HG03457 (cell line): ENCODE results near the gene RHBDD2.
"Not testable (repeated sequence)": the region's sequence is repeated elsewhere in the genome, so short reads cannot be mapped to it uniquely, and the experiment has no call there.

Source experiments
- ATAC-seq: cut with Tn5 transposase; IDR thresholded peaks from one replicate; pipeline ENCODE4 v1.9.1; 2021; ENCODE audit warnings: moderate number of reproducible peaks; ENCODE audit not compliant: unreplicated experiment

RHBDD2 gene

DNA sequence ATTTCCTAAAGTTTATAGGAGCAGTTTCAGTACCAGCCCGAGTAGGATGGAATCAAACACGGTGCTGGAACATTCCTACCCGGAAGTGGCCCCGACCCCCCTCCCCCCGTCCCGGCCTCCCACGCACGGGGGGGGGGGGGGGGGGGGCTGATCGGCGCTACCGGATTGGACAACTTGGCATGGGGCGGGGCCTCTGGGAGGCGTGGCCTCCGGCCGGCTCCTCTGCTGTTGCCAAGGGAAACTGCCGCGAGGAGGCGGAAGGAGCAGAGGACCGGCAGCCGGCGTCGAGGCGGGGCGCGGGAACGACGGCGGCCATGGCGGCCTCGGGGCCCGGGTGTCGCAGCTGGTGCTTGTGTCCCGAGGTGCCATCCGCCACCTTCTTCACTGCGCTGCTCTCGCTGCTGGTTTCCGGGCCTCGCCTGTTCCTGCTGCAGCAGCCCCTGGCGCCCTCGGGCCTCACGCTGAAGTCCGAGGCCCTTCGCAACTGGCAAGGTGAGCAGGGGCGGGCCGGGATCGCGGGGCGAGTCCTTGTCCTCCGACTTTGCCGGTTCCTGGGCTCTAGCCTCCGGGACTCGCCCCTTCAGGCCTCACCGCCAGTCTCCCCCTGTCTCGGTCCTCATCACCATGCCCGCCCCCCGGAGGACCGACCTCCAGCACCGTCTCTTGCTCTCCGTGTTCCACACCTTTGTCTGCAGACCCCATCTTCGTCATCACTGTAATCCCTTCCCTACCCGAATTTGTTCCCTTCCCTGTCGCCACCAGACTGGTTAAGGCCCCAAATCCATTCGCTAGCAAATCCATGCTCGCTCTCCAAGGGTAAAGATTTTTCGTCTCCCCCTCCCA is at the start of gene RHBDD2:
Gene RHBDD2 (plus strand): TSS at position 266 of the 843 bp plus-strand sequence. CDS start 49 bp downstream, at position 315.
- ATAC-seq = peak; percentile 86

DNA sequence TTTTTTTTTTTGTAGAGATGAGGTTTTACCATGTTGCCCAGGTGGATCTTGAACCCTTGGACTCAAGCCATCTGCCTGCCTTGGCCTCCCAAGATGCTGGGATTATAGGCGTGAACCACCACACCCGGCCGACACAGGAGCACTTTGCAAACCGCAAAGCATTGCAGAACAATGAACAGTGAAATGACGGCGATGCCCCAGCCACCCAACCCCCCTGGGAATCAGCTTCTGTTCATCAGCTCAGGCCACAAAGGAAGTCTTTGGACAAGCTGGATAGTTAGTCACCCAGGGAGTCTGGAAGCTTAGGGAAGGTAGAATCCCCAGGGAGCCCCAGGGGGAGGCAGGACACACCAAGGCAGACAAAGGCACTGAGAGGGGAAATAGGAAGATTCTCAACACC is 49.2 kb upstream of the RHBDD2 start:
- ATAC-seq = not testable (repeated sequence)

DNA sequence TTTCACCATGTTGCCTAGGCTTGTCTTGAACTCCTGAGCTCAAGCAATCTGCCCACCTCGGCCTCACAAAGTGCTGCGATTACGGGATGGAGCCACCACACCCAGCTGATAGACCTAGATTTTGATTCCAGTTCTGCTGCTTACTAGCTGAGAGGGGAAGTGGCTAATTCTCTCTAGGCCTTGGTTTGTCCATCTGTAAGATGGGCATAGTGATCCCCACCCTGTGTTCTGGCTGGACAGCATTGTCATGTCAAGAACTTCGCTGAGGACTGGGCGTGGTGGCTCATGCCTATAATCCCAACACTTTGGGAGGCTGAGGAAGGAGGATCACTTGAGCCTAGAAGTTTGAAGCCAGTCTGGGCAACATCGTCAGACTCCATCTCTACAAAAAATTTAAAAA is 47.9 kb upstream of the RHBDD2 start:
- ATAC-seq = no peak

DNA sequence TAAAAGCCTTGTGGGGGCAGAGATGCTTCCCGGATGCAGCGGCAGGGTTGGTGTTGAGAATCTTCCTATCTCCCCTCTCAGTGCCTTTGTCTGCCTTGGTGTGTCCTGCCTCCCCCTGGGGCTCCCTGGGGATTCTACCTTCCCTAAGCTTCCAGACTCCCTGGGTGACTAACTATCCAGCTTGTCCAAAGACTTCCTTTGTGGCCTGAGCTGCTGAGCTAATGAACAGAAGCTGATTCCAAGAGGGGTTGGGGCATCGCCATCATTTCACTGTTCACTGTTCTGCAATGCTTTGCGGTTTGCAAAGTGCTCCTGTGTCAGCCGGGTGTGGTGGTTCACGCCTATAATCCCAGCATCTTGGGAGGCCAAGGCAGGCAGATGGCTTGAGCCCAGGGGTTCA is 45.2 kb upstream of the RHBDD2 start:
- not testable (repeated sequence) for ATAC-seq

- no peak for ATAC-seq
These were observed 43.0 kb upstream of the RHBDD2 start for GRCh38 chr7:75835688-75836285.

- no peak for ATAC-seq
These were observed 42.0 kb upstream of the RHBDD2 start for GRCh38 chr7:75836798-75837197.

DNA sequence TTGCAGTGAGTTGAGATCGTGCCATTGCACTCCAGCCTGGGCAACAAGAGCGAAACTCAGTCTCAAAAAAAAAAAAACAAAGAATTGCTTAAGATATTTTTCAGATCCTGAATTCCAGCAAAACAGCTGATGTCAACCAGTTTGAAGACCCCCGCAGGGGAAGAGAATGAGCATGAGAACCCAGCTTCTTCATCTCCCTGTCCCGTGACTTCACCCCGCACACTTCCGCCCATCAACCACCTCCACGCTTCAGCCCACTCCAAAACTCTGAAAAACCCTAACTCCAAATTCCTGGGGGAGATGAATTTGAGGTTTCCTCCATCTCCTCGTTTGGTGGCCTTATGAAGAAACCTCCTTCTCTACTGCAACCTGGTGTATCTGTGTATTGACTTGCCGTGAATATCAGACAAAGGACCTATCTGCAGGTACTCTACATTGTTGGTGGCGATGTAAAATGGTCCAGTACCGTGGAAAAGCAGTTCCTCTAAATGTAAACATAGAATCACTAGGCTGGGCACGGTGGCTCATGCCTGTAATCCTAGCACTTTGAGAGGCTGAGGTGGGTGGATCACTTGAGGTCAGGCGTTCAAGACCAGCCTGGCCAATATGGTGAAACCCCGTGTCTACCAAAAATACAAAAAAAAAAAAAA is 40.4 kb upstream of the RHBDD2 start:
- not testable (repeated sequence) for ATAC-seq

DNA sequence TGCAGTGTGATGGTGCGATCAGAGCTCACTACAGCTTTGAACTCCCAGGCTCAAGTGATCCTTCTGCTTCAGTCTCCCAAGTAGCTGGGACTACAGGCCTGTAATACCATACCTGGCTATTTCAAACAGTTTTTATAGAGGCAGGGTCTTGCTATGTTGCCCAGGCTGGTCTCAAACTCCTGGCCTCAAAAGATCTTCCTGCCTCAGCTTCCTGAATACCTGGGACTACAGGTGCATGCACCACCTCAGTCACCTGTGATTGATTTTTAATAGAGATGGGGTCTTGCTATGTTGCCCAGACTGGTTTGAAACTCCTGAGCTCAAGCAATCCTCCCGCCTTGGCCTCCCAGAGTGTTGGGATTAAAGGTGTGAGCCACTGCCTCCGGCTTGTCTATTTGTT is 38.8 kb upstream of the RHBDD2 start:
- no peak for ATAC-seq

DNA sequence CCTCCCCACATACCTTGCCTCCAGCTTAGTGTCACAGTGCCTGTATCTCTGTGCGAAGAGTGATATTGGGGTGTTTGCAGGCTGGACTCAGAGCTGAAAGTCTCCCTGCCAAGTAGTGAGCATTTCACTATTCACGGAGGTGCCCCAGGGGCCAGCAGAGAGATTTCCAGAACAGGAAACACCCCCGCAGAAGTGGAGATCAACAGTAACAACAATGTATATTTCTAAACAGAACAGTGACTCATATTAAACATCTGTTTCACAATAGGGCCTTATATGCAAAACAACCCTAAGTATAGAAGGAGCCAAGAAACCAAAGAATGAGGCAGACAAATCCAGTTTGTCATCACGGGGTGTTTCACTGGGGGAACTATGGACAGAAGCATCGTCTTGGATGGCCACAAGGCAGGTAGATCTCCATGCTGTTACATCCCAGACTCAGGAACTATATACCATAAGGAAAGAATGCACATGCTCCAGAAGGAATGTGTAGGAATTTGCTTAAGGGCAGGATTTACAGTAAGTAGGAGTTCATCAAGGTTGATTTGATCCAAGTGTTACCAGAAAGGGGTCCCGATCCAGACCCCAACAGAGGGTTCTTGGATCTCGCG is 35.9 kb upstream of the RHBDD2 start:
- ATAC-seq = no peak

GRCh38 chr7:75843613-75844116 is 35.2 kb upstream of the RHBDD2 start:
- no peak for ATAC-seq

- no peak for ATAC-seq
These were observed 34.7 kb upstream of the RHBDD2 start for GRCh38 chr7:75844158-75844557.

DNA sequence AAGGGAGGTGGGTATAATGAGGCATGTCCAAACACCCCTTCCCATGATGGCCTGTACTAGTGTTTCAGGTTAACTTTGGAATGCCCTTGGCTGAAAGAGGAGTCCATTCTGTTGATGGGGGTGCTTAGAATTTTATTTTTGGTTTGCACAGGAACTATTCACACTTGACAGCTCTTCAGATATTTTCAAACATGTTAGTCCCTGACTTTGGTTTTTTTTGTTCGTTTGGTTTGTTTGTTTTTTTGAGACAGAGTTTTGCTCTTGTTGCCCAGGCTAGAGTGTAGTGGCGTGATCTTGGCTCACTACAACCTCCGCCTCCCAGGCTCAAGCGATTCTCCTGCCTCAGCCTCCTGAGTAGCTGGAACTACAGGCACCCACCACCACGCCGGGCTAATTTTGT is 33.7 kb upstream of the RHBDD2 start:
- ATAC-seq = not testable (repeated sequence)

GRCh38 chr7:75847707-75848106 is 31.1 kb upstream of the RHBDD2 start:
- ATAC-seq = no peak

DNA sequence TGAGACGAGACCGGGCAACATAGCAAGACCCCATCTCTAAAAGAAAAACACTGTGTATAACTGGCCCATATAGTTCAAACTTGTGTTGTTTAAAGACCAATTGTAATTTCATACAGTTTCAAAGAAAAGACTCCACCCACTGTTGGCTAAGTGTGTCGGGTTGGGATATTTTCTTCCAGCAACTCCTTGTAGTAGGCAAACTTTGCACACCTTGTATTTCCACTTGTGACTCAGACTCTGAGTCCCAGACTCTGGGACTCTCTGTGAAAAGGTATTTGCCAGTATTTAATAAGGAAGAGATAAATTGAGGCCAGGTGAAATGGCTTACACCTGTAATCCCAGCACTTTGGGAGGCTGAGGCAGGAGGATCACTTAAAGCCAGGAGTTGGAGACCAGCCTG is 29.3 kb upstream of the RHBDD2 start:
- no peak for ATAC-seq

DNA sequence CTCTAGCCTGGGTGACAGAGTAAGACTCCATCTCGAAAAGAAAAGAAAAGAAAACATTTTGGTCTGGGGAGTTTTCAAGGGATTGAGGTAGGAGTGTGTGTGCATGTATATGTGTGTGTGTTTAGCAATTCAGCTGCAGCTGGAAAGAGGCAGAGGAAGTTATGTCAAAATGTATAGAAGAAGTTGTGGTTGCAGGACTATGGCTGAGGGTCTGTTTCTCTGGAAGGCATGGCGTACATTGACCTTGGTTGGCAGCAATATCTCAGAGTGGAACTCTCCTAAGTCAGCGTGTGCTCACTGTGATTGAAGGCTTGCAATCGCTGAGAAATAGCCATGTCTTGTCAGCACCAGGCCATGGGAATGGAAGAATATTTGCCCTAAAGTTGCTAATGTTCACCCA is 28.6 kb upstream of the RHBDD2 start:
- ATAC-seq = no peak

- ATAC-seq = no peak
These were observed 24.6 kb upstream of the RHBDD2 start for GRCh38 chr7:75854233-75854632.

GRCh38 chr7:75854813-75855345 is 24.0 kb upstream of the RHBDD2 start:
- not testable (repeated sequence) for ATAC-seq

GRCh38 chr7:75856536-75856935 is 22.3 kb upstream of the RHBDD2 start:
- no peak for ATAC-seq

GRCh38 chr7:75858410-75858809 is 20.4 kb upstream of the RHBDD2 start:
- ATAC-seq = no peak

DNA sequence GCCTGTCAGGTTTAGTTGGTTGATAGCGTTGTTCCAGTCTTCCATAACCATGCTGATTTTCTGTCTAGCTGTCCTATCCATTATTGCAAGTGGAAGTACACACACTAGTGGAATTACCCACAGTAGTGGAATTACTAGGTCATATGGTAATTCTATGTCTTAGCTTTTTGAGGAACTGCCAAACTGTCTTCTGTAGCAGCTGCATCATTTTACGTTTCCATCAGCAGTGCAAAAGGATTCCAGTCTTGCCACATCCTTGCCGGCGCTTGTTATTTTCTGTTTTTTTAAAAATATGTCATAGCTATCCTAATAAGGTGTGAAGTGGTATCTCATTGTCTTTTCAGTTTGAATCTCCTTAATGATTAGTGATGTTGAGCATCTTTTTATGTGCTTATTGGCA is 17.2 kb upstream of the RHBDD2 start:
- no peak for ATAC-seq

DNA sequence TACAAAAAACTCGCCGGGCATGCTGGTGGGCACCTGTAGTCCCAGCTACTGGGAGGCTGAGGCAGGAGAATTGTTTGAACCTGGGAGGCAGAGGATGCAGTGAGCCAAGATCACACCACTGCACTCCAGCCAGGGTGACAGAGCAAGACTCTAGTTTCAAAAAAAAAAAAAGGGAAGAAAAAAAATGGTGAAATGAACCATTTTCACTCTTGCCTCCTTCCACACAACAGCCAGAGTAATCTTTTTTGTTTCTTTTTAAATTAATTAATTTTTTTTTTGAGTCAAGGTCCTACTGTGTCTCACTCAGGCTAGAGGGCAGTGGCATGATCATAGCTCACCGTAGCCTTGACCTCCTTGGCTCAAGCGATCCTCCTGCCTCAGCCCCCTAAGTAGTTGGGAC is 14.6 kb upstream of the RHBDD2 start:
- ATAC-seq = not testable (repeated sequence)
